SU-DHL-6 (cell line): ENCODE measurements around the gene SPATA6.
"Not testable (repeated sequence)": the region's sequence is repeated elsewhere in the genome, so short reads cannot be mapped to it uniquely, and the experiment has no call there.

Experiments
- H2AFZ ChIP-seq: fragments of 200-600 bp; sonication (generic); 2 replicates; pipeline ENCODE4 v1.6.1; 2014; ENCODE audit warnings: low read depth, mild to moderate bottlenecking, moderate library complexity, mixed read lengths, antibody characterized with exemption, low read length; ENCODE audit not compliant: severe bottlenecking
- H3F3A ChIP-seq: fragments of 200-600 bp; shearing (Covaris generic); 2 replicates; pipeline ENCODE4 v1.6.0; 2016; ENCODE audit warnings: antibody characterized with exemption, mild to moderate bottlenecking; ENCODE audit not compliant: insufficient read depth
- H3K27ac ChIP-seq: fragments of 200-600 bp; sonication (generic); 2 replicates; pipeline ENCODE4 v1.5.1; 2016; ENCODE audit warnings: low read depth, mild to moderate bottlenecking, low read length, moderate library complexity, mixed read lengths
- H3K27me3 ChIP-seq: fragments of 200-600 bp; sonication (generic), shearing (Covaris generic); 2 replicates; pipeline ENCODE4 v1.6.0; 2014; ENCODE audit warnings: mild to moderate bottlenecking, low read length
- H3K36me3 ChIP-seq: fragments of 200-600 bp; sonication (generic); 2 replicates; pipeline ENCODE4 v1.6.1; 2014; ENCODE audit warnings: mild to moderate bottlenecking, low read length, mixed read lengths
- H3K4me2 ChIP-seq: fragments of 300-600, 200-600 bp; shearing (Covaris generic), sonication (generic); 2 replicates; pipeline ENCODE4 v1.6.0; 2014; ENCODE audit warnings: low read length, low read depth, mild to moderate bottlenecking; ENCODE audit not compliant: poor library complexity, severe bottlenecking
- H3K4me3 ChIP-seq: fragments of 200-600 bp; sonication (generic); 2 replicates; pipeline ENCODE4 v1.5.1; 2014; ENCODE audit warnings: antibody characterized with exemption, low read length, mild to moderate bottlenecking, mixed read lengths; ENCODE audit not compliant: insufficient read depth, poor library complexity, severe bottlenecking
- H3K79me2 ChIP-seq: fragments of 200-600 bp; sonication (generic); 2 replicates; pipeline ENCODE4 v1.6.1; 2014; ENCODE audit warnings: mild to moderate bottlenecking, low read length, moderate library complexity; ENCODE audit not compliant: insufficient read depth
- H3K9ac ChIP-seq: fragments of 200-600 bp; sonication (generic); 2 replicates; pipeline ENCODE4 v1.7.0; 2014; ENCODE audit warnings: mild to moderate bottlenecking, low read length
- H3K9me2 ChIP-seq: fragments of 200-600 bp; sonication (generic); replicated peaks from 2 replicates; pipeline ENCODE4 v1.6.1; 2014; ENCODE audit warnings: low read length; ENCODE audit not compliant: insufficient read depth
- H3K9me3 ChIP-seq: fragments of 200-600 bp; sonication (generic); 2 replicates; pipeline ENCODE4 v1.6.1; 2014; ENCODE audit warnings: low read length, mixed read lengths; ENCODE audit not compliant: insufficient read depth
- H4K20me1 ChIP-seq: fragments of 200-600 bp; sonication (generic); 2 replicates; pipeline ENCODE4 v1.6.1; 2014; ENCODE audit warnings: low read depth, mild to moderate bottlenecking, antibody characterized with exemption, low read length, moderate library complexity, mixed read lengths
- CTCF ChIP-seq: fragments of 200-600 bp; sonication (generic); IDR thresholded peaks from one replicate; pipeline ENCODE4 v1.5.1; 2017; ENCODE audit warnings: antibody characterized with exemption, mild to moderate bottlenecking, low read length, moderate library complexity; ENCODE audit not compliant: insufficient read depth, poor library complexity, severe bottlenecking
- EZH2phosphoT487 ChIP-seq: fragments of 200-600 bp; sonication (generic), shearing (Covaris generic); conservative IDR thresholded peaks from 2 replicates; pipeline ENCODE4 v1.6.1; 2018; ENCODE audit warnings: mild to moderate bottlenecking, antibody characterized with exemption, low read length, moderate library complexity, mixed read lengths

Gene SPATA6

GRCh38 chr1:48480504-48480903 is 8.5 kb upstream of the SPATA6 start:
- Histone ChIP-seq H4K20me1 (no peaks in the 10 kb centered on the region), H3K27me3 (no peaks in the 10 kb centered on the region), H3K9ac (no peak overlapping the region), H3K27ac (no peak overlapping the region), H3F3A (no peaks in the 10 kb centered on the region), H3K4me3 (no peak overlapping the region), H3K79me2 (no peaks in the 10 kb centered on the region), H3K4me2 (no peak overlapping the region), H3K36me3 (no peaks in the 10 kb centered on the region), H3K9me3 (no peaks in the 10 kb centered on the region), H2AFZ (no peak overlapping the region), H3K9me2 (no peaks in the 10 kb centered on the region)
- TF ChIP-seq CTCF (no peak), EZH2phosphoT487 (no peak)

- H3K9me2 ChIP-seq, H3K9ac ChIP-seq, H3K79me2 ChIP-seq, H3K9me3 ChIP-seq, H3K27ac ChIP-seq, H3F3A ChIP-seq, H3K27me3 ChIP-seq, H4K20me1 ChIP-seq, H3K4me3 ChIP-seq, H2AFZ ChIP-seq, H3K4me2 ChIP-seq, H3K36me3 ChIP-seq: not testable (repeated sequence)
Measured at GRCh38 chr1:48480023-48480422, 8.0 kb upstream of the SPATA6 start.

DNA sequence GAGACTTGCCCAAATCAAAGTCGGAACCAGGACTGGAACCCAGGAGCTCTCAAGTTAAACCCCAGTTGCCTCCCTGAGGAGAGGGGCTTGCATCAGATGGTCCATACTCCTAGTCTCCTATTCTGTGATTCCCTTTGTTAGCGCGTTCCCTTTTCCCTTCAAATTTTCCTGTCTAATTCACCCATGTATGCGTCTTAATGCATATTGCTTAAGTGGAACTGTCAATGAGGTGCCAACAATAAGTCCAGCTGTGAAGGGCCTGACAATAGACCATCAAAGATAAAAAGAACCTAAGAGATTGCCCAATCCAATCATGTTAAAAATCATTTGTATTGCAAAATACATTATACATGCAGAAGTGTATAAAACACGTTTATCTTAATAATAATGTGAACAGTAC is 634 bp upstream of the SPATA6 start:
- H3K9ac ChIP-seq, result no peak overlapping the region
- no peak overlapping the region for H2AFZ ChIP-seq
- no peak overlapping the region for H3K4me2 ChIP-seq

More for the DNA sequence above, 634 bp upstream of the SPATA6 start:
- TF ChIP-seq EZH2phosphoT487 (no peak), CTCF (no peak)
- Histone ChIP-seq H3K27ac (no peak overlapping the region), H3F3A (no peaks in the 10 kb centered on the region), H3K27me3 (no peaks in the 10 kb centered on the region), H4K20me1 (no peaks in the 10 kb centered on the region), H3K36me3 (no peaks in the 10 kb centered on the region), H3K9me3 (no peaks in the 10 kb centered on the region), H3K79me2 (no peaks in the 10 kb centered on the region), H3K4me3 (no peak overlapping the region), H3K9me2 (no peaks in the 10 kb centered on the region)
